ENCODE results near the gene CNOT6. TPM values are rescaled to one million over a fixed set of nuclear protein-coding genes. Genes with fewer than 3 reads are reported as not detected.
"Not testable (repeated sequence)": the region's sequence is repeated elsewhere in the genome, so short reads cannot be mapped to it uniquely, and the experiment has no call there.

CNOT6 gene
- total and polyA plus RNA-seq, 3 donors from 2014 or later, result 22.1 to 29.7 (median 28.9) TPM

DNA sequence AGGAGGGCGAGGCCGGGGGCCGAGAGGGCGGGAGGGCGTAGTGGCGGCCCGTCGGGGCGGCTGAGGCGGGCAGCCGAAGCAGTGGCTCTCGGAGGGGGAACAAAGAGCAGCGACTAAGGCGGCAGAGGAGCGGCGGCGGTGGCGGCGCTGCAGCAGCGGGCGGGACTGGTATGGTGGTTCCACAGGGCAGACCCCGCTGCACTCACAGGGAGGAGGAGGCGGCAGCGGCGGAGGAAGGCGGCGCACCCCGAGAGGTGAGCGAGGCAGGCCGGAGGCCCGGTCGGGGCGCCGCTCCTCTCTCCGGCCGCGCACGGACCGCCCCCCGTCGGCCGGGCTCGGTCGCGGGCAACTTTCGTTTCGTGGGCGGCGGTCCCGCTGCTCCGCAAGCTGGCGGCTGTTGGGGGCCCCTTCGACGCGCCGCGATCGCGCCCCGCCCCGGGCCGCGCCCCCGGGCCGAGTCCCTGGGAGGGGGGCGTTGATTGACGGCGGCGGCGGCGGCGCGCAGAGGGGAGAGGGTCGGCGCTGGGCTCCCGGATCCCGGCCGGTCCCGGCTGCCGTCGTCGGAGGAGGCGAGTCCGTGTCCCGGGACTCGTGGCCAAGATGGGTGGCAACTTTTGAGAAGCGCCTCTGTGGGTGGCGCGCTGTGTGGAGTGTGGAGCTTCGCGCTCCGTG is 467 bp downstream of the CNOT6 start:
- intact Hi-C loops (cut with DNase I; ENCODE audit: low total_unique reads), result no loop called here
- Histone ChIP-seq H3K4me1 (peaks cover 7% of the 10 kb centered on the region), H3K36me3 (ENCODE audit: low read depth, missing control alignments) (no peaks in the 10 kb centered on the region), H3K9me3 (no peaks in the 10 kb centered on the region), H3K4me3 (peak overlapping the region; percentile 87 to 95), H3K27me3 (no peaks in the 10 kb centered on the region), H3K27ac (peak overlapping the region; percentile 91 to 95)
- DNase-seq, result peak; percentile 67
- WGBS, 2 donors, result 0 to 1% methylated on average over 30 to 79 of the region's 92 CpGs
- TF ChIP-seq, protein P1, sequence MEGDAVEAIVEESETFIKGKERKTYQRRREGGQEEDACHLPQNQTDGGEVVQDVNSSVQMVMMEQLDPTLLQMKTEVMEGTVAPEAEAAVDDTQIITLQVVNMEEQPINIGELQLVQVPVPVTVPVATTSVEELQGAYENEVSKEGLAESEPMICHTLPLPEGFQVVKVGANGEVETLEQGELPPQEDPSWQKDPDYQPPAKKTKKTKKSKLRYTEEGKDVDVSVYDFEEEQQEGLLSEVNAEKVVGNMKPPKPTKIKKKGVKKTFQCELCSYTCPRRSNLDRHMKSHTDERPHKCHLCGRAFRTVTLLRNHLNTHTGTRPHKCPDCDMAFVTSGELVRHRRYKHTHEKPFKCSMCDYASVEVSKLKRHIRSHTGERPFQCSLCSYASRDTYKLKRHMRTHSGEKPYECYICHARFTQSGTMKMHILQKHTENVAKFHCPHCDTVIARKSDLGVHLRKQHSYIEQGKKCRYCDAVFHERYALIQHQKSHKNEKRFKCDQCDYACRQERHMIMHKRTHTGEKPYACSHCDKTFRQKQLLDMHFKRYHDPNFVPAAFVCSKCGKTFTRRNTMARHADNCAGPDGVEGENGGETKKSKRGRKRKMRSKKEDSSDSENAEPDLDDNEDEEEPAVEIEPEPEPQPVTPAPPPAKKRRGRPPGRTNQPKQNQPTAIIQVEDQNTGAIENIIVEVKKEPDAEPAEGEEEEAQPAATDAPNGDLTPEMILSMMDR (IDR thresholded peaks at IDR 0.05), result no peak
- no peak for TF ChIP-seq POLR2A (IDR thresholded peaks at IDR 0.05)

DNA sequence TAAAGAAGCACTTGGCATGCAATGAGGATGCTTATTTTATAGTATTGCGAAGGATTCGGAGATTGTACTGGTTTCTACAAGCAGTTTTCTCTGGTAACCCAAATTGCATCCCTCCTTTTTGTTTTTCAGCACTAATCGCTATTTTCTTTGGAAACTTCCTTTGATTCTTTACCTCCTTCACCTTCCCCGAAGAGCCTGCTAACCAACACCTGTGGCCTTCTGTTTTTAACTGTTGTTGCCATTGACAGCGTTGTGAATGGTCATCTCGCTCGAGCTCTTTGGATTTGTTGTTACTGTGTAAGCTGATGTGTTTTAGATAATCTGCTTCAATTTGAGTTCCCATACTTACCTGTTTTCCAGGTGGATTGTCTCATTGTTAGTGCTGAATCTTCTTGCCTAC is 1.1 kb downstream of the CNOT6 start:
- Histone ChIP-seq H3K4me1 (peaks cover 7% of the 10 kb centered on the region), H3K4me3 (peak overlapping the region; percentile 87 to 95), H3K9me3 (no peaks in the 10 kb centered on the region), H3K27ac (peak overlapping the region; percentile 91 to 95), H3K36me3 (ENCODE audit: low read depth, missing control alignments) (no peaks in the 10 kb centered on the region), H3K27me3 (no peaks in the 10 kb centered on the region)
- no peak for TF ChIP-seq POLR2A (IDR thresholded peaks at IDR 0.05)
- TF ChIP-seq, protein P1 (IDR thresholded peaks at IDR 0.05), result no peak
- no peak for DNase-seq
- 6 to 8% methylated on average over 7 of the region's 7 CpGs for WGBS, 2 donors
- intact Hi-C loops (cut with DNase I; ENCODE audit: low total_unique reads), result no loop called here

DNA sequence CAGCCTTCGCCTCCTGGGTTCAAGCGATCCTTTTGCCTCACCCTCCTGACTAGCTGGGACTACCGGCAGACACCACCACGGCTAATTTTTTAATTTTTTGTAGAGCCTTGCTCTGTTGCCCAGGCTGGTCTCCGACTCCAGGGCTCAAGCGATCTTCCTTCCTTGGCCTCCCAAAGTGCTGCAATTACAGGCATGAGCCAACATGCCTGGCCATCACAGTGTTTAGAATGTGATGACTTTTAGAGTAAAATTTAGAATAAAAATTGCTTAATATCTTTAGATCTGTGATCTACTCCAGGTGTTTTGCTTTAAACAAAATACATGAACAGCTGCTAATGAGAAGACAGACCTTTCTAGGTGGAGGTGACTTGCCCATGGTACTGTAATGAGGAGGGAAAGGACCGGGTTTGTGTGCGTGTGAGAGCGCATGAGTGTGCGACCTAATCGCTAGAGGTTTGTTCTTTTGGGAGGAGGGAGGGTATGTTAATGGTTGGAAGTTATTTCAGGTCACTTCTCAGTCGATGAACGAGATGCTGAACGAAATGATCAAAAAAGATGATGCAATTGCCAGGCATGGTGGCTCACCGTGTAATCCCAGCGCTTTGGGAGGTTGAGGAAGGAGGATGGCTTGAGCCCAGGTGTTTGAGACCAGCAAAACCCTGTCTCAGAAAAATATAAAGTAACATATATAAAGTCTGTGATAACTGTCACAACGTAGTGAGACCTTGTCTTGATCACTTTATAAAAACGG is 2.0 kb downstream of the CNOT6 start:
- Histone ChIP-seq H3K36me3 (ENCODE audit: low read depth, missing control alignments) (no peaks in the 10 kb centered on the region), H3K4me3 (no peak overlapping the region), H3K4me1 (peaks cover 7% of the 10 kb centered on the region), H3K27me3 (no peaks in the 10 kb centered on the region), H3K9me3 (no peaks in the 10 kb centered on the region), H3K27ac (no peak overlapping the region)
- intact Hi-C loops (cut with DNase I; ENCODE audit: low total_unique reads), result no loop called here
- WGBS, 2 donors, result 67 to 73% methylated on average over 18 of the region's 18 CpGs
- DNase-seq, result no peak
- TF ChIP-seq, protein P1 (IDR thresholded peaks at IDR 0.05), result no peak
- no peak for TF ChIP-seq POLR2A (IDR thresholded peaks at IDR 0.05)

DNA sequence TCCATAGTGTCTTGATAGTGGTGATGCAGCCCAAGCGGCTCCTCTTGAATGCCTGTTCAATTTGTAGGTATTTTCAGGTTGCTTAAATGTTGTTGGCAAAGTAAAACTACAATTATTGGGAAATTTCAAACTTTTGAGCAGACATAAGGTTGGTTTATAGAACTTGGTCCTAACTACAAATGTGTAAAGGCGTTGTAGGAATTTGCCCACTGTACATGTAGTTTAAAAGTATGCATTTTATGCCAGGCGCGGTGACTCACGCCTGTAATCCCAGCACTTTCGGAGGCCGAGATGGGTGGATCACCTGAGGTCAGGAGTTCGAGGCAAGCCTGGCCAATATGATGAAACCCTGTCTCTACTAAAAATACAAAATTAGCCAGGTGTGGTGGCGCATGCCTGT is 2.6 kb downstream of the CNOT6 start:
- DNase-seq, result not testable (repeated sequence)

DNA sequence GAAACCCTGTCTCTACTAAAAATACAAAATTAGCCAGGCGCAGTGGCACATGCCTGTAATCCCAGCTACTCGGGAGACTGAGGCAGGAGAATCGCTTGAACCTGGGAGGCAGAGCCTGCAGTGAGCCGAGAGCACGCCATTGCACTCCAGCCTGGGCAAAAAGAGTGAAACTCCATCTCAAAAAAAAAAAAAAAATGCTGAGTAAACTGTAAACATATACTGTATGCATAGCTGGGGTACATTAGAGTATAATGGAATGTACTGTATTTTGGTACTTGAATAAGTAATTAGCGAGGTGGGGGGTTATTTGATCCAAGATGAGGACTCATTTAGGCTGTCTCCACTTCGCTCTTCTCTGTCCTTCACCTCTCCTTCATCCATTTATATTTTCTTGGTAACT is 3.7 kb downstream of the CNOT6 start:
- H3K27me3 ChIP-seq; H3K27ac ChIP-seq; H3K4me3 ChIP-seq; DNase-seq; H3K36me3 ChIP-seq (ENCODE audit: low read depth, missing control alignments); intact Hi-C loops (cut with DNase I; ENCODE audit: low total_unique reads); H3K9me3 ChIP-seq; H3K4me1 ChIP-seq: not testable (repeated sequence)
- 86 to 88% methylated on average over 7 of the region's 7 CpGs for WGBS, 2 donors

More for the DNA sequence above, 2.6 kb downstream of the CNOT6 start:
- 90 to 93% methylated on average over 9 of the region's 9 CpGs for WGBS, 2 donors
- H3K36me3 ChIP-seq (ENCODE audit: low read depth, missing control alignments); H3K27ac ChIP-seq; intact Hi-C loops (cut with DNase I; ENCODE audit: low total_unique reads); H3K4me1 ChIP-seq; H3K4me3 ChIP-seq; H3K27me3 ChIP-seq; H3K9me3 ChIP-seq: not testable (repeated sequence)

Measured in testis (tissue), 3 donors.